Measurements from ENCODE around the gene RPS6KC1.

GRCh38 chr1:213003256-213003655 is 47.8 kb upstream of the RPS6KC1 start:
- no peak for TF ChIP-seq HDGF (IDR thresholded peaks at IDR 0.05; ENCODE audit: borderline replicate concordance)
- no peak for TF ChIP-seq ARNT (IDR thresholded peaks at IDR 0.05)
- no peak for TF ChIP-seq SP1 (IDR thresholded peaks at IDR 0.05)
- TF ChIP-seq TARDBP (IDR thresholded peaks at IDR 0.05), result no peak
- TF ChIP-seq ZNF384 (IDR thresholded peaks at IDR 0.05), result no peak
- TF ChIP-seq NFRKB (IDR thresholded peaks at IDR 0.05), result no peak

Measured in HEK293T (cell line).